ENCODE measurements around the gene RSPO1.

Gene RSPO1

DNA sequence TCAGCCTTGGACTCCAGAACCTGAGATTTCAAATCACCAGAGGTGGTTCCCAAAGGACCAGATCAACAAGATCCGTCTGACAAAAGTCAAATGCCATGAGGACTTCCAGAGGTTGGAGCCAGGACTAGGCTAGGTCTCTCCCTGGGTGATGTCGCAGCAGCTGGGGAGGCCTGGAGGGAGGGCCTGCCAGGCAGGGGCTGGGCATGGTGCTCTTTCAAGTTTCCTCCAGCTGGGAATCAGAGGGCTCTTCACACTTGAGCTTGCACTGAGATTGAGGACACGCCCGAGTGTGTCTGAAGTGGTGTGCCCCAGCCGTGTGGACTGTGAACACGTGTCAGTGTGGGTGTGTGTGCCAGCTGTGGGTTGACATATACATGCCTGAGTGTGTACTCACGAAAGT, 21.3 kb upstream of the RSPO1 start:
- no peak for DNase-seq

DNA sequence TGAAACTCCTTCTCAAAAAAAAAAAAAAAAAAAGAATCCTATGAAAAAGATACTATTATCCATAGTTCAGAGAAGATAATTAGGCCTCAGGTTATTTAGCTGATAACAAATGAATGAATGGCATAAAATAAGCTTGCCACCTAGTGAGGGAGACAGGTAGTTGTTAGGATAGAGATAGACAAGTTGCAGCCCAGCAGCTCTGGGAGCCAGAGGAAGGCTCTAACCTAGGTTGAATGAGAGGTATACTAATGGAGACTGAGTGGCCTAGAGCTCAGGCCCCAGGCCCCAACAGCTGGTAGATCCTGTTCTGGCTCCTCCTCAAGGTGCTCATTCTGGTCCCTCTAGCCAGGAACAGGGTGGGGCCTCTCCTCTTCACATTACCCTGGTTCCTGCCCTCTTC, 20.6 kb upstream of the RSPO1 start:
- no peak for DNase-seq

DNA sequence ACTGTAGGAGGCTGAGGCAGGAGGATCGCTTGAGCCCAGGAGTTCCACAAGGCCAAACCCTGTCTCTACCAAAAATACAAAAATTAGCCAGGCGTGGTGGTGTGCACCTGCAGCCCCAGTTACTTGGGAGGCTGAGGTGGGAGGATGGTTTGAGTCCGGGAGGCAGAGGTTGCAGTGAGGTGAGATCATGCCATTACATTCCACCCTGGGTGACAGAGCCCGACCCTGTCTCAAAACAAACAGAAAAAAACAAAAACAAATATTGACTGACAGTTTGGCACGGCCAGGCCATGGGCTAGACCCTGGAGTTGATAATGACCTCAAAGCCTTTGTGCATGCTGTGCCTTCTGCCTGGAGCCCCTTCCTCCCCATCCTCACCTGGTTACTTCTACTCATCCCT, 19.2 kb upstream of the RSPO1 start:
- no peak for DNase-seq

DNA sequence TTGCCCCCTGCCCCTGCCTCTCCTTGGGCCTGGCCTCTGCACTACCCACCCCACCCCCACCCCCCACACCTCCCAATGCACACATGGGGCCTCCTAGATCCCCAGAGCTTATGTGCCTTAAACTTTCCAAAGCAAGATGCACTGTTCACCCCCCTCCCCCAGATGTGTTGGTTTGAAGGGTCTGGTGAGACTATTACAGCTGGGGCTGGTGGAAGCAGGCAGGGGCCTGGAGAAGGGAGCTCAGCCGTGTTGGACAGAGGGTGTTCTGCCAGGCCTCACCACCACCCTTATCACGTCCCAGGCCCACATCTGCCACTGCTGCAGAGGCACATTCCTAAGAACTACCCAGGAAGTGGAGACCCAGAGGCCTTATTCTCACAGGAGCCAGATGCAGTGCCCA, 18.3 kb upstream of the RSPO1 start:
- no peak for DNase-seq

DNA sequence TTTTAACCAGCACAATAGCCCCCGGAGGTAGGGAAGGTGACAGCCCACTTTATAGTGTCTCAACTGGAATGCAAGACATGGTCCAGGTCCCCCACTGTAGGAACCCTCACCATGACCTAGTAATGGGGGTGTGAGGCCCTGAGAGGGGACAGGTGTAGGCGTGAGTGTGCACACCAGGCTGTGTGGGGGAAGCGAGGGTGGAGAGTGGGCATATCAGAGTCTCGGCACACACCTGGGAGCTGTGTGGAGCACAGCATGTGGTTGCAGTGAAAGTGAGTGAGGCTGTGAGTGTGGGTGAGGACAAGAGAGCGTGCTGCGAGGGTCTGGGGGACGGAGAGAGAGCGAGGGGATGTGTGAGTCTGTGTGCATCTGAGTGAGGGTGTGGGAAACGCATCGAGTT, 17.1 kb upstream of the RSPO1 start:
- DNase-seq, result no peak

DNA sequence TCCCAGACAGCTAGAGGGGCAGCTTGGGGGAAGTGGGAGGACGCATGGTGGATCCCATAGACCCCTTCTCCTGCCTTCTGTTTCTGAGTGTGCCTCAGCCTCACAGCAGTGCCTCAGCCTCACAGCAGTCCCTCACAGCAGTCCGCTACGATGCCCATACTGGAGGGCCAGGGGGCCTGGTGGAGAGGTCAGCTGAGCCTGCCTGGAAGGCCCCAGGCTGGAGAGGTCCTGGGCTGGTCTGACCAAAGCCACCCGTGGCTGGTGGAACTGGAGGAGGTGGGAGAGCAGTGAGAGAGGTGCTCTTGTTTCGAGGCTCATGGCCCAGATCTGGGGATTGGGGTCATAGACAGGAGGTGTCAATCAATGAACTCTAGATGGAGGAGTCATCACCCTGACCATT, 16.0 kb upstream of the RSPO1 start:
- DNase-seq, result no peak

DNA sequence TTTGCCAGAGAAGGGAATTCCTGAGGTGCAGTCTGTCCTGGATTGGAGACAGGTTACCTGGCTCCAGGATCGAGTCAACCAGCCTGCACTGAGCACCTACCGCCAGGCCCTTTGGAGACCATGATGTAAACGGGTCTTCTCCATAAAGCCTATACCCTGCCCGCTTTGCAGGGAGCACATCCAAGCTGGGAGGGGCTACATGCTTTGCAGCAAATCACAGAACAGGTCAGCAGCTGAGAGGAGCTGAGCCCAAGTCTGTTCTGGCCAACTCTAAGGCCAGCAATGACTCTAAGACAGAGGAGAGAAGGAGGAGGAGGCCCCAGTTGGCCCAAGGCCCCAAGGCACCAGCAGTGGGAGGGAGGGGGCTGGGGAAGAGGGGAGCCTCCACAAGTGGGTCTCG, 15.5 kb upstream of the RSPO1 start:
- no peak for DNase-seq

DNA sequence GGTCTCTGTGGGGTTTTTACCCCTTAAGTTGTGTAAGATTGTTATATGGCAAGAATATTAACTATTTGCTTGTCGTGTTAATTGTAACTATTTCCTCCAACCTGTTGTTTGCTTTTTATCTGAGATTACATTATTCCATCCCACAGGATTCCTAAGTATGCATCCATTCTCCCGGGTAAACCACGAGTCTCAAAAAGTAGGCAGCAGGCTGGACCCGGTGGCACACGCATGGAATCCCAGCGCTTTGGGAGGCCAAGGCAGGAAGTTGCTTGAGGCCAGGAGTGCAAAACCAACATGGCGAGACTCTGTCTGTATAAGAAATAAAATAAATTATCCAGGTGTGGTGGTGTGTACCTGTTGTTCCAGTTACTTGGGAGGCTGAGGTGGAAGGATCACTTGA, 12.6 kb upstream of the RSPO1 start:
- no peak for DNase-seq

DNA sequence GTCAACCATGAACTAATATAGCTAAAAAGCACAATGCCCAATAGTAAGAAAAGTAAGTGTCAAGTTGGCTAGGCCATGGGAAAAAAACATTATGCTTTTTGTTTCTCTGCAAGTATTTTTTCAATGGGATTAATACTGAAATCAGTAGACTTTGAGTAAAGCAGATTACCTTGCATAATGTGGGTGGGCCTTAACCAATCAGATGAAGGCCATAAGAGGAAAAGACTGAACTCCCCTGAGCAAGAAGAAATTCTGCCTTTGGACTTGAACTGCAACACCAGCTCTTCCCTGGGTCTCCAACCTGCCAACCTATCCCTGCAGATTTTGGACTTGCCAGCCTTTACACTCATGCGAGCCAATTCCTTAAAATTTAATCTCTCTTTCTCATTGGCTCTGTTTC, 6.4 kb upstream of the RSPO1 start:
- no peak for DNase-seq

DNA sequence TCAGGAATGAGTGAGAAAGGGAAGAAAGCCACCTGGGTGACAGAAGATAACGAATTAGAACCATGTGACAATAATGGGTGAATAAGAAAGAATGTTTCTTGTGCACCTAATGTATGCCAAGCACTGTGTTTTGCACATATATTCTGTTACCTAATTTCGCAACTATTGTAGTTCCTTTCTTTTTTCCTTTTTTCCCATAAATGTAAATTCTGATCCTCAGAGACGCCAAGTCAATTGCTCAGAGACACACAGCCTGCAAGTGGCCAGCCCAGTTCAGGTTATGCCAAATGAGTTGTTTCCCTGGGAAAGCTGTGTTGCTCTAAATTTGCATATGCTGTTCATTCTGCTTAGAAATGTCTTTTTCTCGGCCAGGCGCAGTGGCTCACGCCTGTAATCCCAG, 1.7 kb upstream of the RSPO1 start:
- DNase-seq, result no peak

DNA sequence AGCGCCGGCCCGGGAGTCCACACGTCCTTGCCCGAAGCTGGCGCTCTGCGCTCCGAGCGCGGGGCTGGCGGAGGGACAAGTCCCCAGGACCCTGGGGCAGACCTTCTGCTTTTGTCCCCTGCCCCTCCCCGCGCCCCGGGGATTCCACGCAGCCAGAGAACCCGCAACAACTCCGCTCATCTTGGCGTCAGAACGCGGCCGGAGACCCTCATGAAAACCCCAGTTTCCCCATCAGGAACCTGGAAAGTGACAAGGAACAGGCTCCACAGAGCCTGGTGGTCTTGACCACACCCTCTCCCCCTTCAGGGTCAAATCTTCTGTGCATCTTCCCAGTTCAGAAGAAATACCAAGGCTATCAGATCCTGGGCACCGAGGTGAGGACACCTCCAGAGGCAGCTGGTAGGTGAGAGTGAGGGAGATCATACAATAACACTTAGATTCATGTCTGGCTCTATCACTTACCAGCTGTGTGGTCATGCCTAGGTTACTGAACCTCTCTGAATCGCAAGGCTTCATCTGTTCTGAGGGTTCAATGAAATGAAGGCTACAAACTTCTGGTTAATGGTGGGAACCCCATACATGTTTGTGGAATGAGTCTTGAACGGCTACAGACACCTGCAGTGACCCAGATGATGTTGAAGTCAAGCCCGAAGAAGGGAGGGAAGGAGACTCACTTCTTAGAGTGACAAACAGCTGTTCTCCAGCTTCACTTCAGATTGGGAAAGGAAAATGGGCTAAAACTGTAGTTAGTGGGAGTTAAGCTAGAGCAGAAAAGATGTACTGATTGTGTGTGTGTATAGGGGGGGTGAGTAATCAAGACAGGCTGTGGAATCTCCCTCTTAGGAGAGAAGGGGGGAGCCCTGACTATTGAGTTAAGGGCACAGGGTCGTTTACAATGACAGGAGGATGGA, 555 bp upstream of the RSPO1 start:
- no peak for DNase-seq

DNA sequence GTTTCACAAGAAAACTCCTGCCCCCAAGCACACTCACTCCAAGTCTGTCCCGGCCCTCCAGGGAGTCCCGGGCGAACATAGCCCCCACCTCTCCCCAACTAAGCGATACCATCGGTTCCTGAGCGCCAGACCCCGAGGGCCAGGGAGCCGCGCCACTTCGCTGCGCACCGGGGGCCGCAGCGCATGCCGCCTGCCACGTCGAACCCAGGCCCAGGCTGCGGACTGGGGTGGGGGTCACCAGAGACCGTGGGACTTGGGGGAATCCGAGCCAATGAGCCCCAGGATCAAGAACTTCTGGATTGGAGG, 801 bp downstream of the RSPO1 start:
- no peak for DNase-seq

DNA sequence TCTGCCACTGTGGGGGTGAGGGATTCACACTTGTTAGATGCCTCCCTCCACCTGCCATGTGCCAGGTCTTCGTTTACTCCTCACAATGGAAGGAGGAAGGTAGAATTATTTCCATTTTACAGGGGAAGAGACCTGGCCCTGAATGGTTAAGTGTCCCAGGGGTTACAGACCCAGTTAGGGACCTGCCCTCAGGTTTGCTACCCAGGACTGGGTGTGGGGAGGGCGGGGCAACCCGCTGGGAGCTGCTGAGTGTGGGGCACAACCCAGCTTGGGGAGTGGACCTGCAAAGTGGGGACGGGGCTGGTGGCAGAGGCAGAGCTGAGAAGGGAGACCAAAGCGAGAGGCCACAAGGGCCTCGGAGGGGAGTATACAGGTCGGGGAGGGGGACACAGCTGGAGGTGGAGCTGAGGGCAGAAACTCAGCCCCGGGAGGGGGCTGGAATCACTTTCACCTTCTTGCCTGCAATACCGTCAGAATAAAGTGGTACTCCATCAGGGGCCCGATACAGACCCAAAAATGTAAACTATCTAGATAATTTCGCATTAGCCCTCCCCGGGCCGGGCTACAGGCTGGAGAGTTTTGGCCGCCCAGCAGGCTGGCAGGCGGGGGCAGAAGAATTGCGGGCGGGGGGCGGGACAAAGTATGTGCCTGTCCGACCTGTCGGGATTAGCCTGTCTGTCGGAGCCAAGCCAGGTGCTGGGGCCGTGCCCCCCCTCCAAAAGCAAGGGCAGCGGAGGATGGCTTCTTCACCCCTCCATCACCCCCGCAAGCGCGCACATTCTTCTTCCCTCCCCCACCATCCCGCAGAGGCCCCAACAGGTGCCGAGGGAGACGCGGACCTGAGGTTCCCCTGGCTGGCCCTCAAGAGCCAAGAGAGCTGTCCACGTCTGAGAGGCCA, 1.4 kb downstream of the RSPO1 start:
- DNase-seq, result no peak

DNA sequence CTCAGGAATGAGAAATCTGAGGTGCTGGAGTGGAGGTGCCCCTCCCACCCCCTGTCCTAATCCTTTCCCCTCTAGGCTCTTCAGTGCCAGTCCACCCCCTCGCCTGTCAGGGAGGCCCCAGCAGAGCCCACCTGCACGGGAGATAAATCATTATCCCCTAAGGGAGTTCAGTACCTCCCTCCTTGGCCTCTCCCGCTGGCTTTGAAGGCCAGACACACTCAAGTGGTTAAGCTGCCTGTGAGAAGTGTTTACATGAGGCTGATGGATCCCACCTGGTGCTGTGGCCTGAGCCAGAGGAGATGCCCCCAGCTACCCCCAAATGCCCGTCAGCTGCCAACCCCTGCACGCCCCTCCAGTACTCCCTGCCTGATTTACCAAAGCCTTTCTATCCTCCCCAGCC, 3.7 kb downstream of the RSPO1 start:
- DNase-seq, result no peak

DNA sequence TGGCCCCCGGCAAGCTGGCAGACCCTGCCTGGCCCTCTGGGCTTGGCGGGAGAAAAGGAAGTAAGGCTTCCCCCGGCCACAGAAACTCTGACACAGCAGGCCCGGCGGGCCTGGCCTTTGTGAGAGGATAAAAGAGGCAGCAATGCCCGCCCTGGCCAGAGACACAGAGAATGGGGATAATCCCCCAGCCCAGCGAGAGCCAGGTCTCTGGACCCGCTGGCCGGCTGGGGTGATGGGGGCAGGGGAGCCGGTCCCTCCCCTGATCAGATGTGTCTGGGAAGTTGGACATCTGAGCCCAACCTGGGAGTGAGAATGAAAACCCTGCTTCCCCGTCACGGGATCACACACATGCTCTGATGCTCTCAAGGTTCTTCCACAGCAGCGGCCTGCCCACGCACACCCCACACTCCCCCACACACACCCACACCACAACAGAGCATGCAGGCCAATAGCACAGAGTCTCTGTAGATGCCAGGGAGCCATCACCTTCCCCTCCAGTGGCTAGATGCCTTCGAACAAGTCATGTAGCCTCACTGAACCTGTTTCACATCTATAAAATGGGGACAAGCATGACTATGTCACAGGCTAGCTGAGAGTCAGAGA, 4.2 kb downstream of the RSPO1 start:
- no peak for DNase-seq

DNA sequence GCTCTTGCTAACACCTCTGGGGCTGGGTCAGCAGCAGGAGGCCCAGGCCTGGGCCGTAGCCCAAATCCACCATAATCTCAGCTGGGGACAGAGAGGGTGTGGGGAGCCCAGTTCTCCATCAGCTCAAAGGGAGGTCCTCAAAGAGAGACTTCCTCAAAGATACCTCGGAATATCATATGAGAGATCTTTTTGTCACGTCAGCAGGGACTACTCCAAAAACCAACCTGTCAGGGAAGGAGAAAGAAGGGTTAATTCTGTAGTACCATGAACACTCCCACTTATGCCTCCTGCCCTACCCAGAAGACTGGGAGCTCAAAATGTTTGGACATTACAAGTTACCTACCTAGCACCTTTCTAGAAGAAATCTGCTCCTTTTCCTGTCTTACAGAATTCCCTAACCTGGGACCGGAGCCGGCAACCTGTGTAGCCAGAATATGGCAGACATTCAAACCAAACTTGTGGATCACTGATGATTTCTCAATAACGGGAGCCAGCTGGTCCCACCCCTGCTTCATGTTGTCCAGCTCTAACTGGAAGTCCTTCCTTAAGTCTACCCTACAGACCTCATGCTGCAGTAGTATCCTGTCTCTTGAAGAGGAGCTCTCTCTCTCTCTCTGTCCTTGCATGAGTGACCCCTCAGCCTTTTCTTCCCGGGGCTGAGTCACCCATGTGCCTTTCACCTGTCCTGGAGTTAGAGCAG, 4.8 kb downstream of the RSPO1 start:
- no peak for DNase-seq

DNA sequence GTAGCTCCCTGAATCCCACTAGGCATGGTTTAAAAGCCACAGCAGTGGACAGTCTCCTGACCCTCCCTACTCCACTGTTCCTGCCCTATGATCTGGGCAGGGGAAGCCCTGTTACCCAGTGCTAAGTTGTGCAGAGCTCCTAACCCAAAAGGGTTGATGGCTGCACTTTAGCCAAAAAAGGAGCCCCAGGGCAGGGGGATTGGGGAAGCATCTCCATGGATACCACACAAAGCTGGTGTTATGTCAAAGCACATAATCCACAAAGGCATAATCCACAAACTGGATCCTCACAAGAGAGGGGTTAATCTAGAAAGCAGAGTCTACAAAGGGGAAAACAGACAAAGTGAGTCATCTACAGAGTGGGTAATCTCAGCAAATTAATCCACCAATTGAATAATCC, 5.7 kb downstream of the RSPO1 start:
- DNase-seq, result no peak

DNA sequence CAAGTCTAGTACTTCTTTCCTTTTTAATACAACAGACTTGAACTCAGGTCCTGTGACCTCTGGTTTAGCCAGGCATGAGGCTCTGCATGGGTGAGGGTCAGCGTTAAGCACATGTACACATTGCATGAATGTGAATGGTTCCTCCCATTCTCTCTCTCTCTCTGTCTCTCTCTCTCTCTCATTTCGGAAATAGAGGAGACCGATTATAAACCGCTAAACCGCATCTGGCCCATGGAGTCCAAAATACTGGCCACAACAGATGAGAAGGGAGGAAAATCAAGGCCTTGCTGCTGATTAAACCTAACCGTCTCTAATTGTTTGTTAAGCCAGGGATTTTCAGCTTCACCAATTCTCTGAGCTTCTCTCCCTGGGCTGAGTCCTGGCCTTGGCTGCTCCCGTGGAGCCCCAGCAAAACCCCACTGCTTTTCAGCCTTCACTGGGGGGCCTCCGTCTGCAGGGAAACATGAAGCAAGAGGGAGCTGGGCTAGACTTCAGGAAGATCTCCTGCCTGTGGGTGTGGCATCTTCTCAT, 6.6 kb downstream of the RSPO1 start:
- no peak for DNase-seq

DNA sequence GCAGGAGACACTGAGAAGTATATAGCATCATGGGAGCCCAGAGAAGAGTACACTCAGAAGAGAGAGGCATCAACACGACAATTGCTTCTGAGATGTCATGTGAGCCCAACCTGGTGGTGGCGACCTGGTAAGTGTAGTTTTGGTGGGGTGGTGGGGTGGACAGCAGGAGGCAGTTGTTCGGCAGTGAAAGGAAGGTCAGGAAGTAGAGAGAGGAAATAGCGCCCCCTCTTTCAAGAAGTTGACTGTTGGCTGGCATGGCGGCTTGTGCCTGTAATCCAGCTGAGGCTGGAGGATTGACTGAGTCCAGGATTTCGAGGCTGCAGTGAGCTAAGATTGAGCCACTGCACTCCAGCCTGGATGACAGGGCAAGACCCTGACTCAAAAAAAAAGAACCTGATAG, 12.6 kb downstream of the RSPO1 start:
- no peak for DNase-seq

DNA sequence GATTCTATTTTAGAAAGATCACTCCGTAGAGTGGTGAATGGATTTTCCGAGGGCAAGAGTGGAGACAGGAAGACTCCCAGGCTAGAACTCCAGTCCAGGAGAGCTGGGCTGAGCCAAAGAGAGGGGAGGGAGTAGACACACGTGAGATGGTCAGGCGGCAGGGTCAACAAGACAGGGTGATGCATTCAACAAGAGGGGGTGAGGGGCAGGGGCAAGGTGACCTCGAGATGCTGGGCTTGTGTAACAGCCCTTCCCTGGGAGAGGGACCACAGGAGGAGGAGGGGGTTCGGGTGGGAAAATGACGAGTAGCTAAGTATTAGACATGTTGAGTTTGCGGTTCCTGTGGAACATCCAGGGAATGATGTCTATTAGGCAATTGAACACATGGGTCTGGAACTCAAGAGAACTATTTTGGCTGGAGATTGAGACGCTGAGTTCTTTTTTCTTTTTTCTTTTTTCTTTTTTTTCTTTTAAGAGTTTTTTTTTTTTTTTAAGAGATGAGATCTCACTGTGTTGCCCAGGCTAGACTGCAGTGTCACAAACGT, 13.3 kb downstream of the RSPO1 start:
- DNase-seq, result no peak

DNA sequence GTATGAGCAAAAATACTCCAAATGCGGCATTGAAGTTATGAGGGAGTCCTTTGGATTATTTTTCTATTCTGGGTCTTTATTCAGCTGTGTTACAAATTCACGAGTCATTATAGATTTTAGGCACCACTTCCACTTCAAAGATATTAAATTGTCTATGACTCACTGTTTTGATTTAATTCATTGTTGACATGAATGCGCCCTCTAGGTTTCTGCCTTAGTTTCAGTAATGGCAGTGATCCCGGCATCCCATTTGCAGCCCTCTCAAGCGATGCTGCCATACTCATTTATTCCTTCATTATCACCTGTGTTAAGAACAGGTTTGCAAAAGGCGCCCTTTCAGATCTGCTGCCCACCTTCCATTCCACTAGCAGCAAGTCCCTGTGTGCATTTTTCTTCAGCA, 14.0 kb downstream of the RSPO1 start:
- no peak for DNase-seq

DNA sequence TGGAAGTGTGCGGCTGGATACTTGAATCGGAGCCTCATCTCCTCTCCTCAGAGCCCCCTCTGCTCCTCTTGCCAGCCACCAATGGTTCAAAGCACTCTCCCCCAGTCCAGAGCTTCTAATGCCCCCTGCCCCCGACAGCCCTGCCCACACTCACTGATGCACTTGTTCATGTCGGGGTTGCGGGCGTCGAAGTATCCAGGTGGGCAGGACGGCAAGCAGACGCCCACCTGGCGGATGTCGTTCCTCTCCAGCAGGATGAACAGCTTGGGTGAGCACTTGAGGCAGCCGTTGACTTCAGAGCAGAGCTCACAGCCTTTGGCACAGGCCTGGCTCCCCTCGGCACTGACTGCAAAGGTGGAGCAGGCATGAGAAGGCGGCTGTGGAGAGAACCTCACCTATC, 18.4 kb downstream of the RSPO1 start:
- no peak for DNase-seq

DNA sequence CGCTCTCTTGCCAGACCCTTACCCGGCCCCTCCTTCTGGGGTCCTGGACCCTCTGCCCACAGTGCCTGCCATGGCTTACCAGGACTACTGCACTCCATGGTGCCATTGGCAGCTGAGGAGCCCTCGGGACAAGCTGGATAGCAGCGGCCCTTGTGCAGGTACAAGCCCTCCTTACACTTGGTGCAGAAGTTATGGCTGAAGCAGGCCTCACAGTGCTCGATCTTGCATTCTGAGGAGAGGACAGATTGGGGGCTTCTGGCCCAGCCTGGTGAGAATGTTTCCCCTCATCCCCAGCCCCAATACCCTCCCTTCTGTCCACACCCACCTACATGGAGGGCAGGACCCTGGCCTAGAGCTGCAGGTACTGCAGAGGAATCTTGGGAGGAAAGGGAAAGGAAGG, 20.6 kb downstream of the RSPO1 start:
- no peak for DNase-seq
